Stimulated activated CD8-positive, alpha-beta memory T cell treated with anti-CD3 and anti-CD28 coated beads, Interleukin-12 subunit alpha, Interleukin-12 subunit beta, amount 100 ng/mL, for 24 hours (primary cell): ENCODE results near the gene CACNA1I.
A peak's percentile ranks its signal among the peaks of the same experiment; 100 is the strongest.

Experiments
- DNase-seq: peaks from one replicate; pipeline ENCODE4 v3.0.0-alpha.2; 2020; ENCODE audit errors: extremely low read depth

The CACNA1I gene

GRCh38 chr22:39648630-39648950 is 78.0 kb downstream of the CACNA1I start:
- no peak for DNase-seq

- no peak for DNase-seq
These were observed 79.0 kb downstream of the CACNA1I start for GRCh38 chr22:39649500-39650089.

- DNase-seq: no peak
These were observed 80.8 kb downstream of the CACNA1I start for GRCh38 chr22:39651053-39651996.

- no peak for DNase-seq
These were observed 82.6 kb downstream of the CACNA1I start for GRCh38 chr22:39652990-39653786.

GRCh38 chr22:39653787-39654077 is 83.2 kb downstream of the CACNA1I start:
- no peak for DNase-seq

GRCh38 chr22:39654131-39654926 is 83.8 kb downstream of the CACNA1I start:
- no peak for DNase-seq

- no peak for DNase-seq
These were observed 84.5 kb downstream of the CACNA1I start for GRCh38 chr22:39655004-39655579.

- no peak for DNase-seq
These were observed 85.3 kb downstream of the CACNA1I start for GRCh38 chr22:39655831-39656230.

- DNase-seq: no peak
These were observed 86.2 kb downstream of the CACNA1I start for GRCh38 chr22:39656495-39657490.

GRCh38 chr22:39658367-39658766 is 87.8 kb downstream of the CACNA1I start:
- DNase-seq: no peak

GRCh38 chr22:39658806-39659463 is 88.4 kb downstream of the CACNA1I start:
- no peak for DNase-seq

- DNase-seq: no peak
These were observed 90.9 kb downstream of the CACNA1I start for GRCh38 chr22:39661501-39661841.

- peak; percentile 46 for DNase-seq
These were observed 91.5 kb downstream of the CACNA1I start for GRCh38 chr22:39661842-39662685.

- DNase-seq: no peak
These were observed 92.1 kb downstream of the CACNA1I start for GRCh38 chr22:39662686-39663052.

GRCh38 chr22:39663751-39664150 is 93.2 kb downstream of the CACNA1I start:
- DNase-seq: no peak

GRCh38 chr22:39664485-39665200 is 94.1 kb downstream of the CACNA1I start:
- DNase-seq: no peak

- no peak for DNase-seq
These were observed 94.7 kb downstream of the CACNA1I start for GRCh38 chr22:39665229-39665628.
